SK-N-SH (cell line): ENCODE measurements around the gene DGKI.

Experiments used
- RFX5 ChIP-seq: IDR thresholded peaks from 2 replicates; pipeline ENCODE4 v1.6.1; 2012; ENCODE audit warnings: mild to moderate bottlenecking, improper control_type of control experiment, low read length
- TF ChIP-seq, protein P1 (sequence below): fragments of 200-600 bp; sonication (generic); IDR thresholded peaks from 2 replicates; pipeline ENCODE4 v1.6.1; 2017; ENCODE audit warnings: antibody characterized with exemption, mild to moderate bottlenecking, moderate library complexity

DNA sequence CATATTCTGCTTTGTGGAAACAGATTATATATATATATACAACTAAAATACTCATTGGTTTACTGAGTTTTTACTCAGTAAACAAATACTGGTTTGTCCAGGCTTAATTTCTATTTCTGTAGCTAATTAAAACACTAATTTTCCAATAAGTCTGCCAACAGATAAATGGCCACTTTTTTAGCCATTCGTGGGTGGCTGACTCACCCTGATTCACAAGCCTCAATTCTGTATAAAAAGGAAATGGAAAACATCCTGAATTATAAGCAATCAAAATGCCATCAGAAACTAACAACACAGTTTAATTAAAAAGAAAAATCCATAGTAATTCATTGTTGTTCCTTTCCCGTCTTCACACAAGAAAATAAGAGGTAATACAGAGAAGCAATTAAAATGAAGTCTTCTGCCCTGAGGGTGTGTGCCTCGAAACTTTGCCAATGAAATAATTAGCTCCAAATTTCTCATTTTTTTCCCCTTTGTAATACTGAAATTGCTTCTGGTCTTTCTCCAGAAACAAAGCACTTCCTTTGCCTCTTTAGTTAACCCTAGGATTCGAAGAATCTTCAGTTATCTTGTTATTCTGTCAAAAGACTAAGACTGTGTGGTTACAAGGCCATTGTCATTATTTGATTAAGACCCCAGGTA lies 384.6 kb downstream of the DGKI start:
- TF ChIP-seq, protein P1, sequence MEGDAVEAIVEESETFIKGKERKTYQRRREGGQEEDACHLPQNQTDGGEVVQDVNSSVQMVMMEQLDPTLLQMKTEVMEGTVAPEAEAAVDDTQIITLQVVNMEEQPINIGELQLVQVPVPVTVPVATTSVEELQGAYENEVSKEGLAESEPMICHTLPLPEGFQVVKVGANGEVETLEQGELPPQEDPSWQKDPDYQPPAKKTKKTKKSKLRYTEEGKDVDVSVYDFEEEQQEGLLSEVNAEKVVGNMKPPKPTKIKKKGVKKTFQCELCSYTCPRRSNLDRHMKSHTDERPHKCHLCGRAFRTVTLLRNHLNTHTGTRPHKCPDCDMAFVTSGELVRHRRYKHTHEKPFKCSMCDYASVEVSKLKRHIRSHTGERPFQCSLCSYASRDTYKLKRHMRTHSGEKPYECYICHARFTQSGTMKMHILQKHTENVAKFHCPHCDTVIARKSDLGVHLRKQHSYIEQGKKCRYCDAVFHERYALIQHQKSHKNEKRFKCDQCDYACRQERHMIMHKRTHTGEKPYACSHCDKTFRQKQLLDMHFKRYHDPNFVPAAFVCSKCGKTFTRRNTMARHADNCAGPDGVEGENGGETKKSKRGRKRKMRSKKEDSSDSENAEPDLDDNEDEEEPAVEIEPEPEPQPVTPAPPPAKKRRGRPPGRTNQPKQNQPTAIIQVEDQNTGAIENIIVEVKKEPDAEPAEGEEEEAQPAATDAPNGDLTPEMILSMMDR = no peak
- TF ChIP-seq RFX5 = no peak
